ENCODE data around the gene SUSD5.

GRCh38 chr3:33165372-33165771, 53.2 kb downstream of the SUSD5 start:
- TF ChIP-seq, protein P1, sequence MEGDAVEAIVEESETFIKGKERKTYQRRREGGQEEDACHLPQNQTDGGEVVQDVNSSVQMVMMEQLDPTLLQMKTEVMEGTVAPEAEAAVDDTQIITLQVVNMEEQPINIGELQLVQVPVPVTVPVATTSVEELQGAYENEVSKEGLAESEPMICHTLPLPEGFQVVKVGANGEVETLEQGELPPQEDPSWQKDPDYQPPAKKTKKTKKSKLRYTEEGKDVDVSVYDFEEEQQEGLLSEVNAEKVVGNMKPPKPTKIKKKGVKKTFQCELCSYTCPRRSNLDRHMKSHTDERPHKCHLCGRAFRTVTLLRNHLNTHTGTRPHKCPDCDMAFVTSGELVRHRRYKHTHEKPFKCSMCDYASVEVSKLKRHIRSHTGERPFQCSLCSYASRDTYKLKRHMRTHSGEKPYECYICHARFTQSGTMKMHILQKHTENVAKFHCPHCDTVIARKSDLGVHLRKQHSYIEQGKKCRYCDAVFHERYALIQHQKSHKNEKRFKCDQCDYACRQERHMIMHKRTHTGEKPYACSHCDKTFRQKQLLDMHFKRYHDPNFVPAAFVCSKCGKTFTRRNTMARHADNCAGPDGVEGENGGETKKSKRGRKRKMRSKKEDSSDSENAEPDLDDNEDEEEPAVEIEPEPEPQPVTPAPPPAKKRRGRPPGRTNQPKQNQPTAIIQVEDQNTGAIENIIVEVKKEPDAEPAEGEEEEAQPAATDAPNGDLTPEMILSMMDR (CRISPR knock-in tag; IDR thresholded peaks at IDR 0.05), result no peak
- no peak for TF ChIP-seq ZNF777 (CRISPR knock-in tag; IDR thresholded peaks at IDR 0.05)
- TF ChIP-seq ZNF33B (CRISPR knock-in tag; IDR thresholded peaks at IDR 0.05), result no peak
- no peak for TF ChIP-seq ZNF232 (CRISPR knock-in tag; IDR thresholded peaks at IDR 0.05; ENCODE audit: borderline replicate concordance)
- no peak for TF ChIP-seq SRF (IDR thresholded peaks at IDR 0.05; ENCODE audit: low read depth, low read length)
- no peak for TF ChIP-seq MZF1 (CRISPR knock-in tag; IDR thresholded peaks at IDR 0.05; ENCODE audit: borderline replicate concordance)
- TF ChIP-seq ZFP36 (IDR thresholded peaks at IDR 0.05; ENCODE audit: borderline replicate concordance, low read depth, low read length, partially characterized antibody), result no peak
- TF ChIP-seq MATR3 (CRISPR knock-in tag; IDR thresholded peaks at IDR 0.05), result no peak
- TF ChIP-seq ZSCAN30 (CRISPR knock-in tag; IDR thresholded peaks at IDR 0.05), result no peak
- no peak for TF ChIP-seq ETV5 (CRISPR knock-in tag; IDR thresholded peaks at IDR 0.05; ENCODE audit: borderline replicate concordance)
- TF ChIP-seq NR2C2 (CRISPR knock-in tag; IDR thresholded peaks at IDR 0.05; ENCODE audit: borderline replicate concordance), result no peak
- no peak for TF ChIP-seq ZNF431 (CRISPR knock-in tag; IDR thresholded peaks at IDR 0.05; ENCODE audit: borderline replicate concordance, low read depth)
- TF ChIP-seq RXRA (CRISPR knock-in tag; IDR thresholded peaks at IDR 0.05), result no peak
